Stimulated activated CD4-positive, alpha-beta T cell treated with anti-CD3 and anti-CD28 coated beads, Interleukin-4, amount 100 ng/mL, for 48 hours (primary cell): ENCODE data around the gene GAREM2.

ENCODE experiments used
- DNase-seq, 2 donors: peaks; one replicate each; pipeline ENCODE4 v3.0.0-alpha.2; 2020; ENCODE audit warnings: low read depth in 2 of 2

Gene GAREM2

DNA sequence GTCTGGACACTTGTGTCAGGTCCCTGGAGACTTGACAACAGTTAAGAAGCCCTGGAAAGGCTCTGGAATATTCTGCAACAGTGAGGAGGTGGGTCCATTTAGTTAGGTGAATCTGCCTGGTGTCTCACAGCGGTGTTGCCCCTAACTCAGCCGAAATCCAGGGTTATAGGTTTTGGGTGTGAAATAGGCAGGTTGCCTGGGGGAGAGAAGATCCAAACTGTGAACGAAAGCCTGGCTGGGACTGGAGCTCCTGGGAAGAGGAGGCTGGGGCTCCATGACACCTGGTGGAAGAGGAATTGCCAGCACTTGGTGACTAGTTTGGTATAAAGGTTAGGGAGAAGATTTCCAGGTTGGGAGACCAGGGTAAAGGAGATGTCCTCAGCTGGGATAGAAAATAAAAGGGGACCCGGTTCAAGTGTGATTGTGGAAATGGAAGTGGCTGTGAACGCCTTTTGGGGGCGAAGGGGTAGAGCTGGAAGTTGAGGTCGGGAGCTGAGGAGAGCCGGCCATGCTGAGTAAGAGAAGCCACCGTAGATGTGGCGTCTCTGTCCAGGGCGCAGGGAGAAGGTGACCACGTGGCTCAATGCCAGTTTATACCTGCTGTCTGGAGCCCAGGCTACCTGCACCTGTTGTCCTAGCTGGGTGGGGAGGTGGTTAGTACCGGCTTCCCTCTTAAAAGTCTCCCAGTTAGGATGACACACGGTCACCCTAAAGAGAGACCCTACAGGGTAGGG is 3.0 kb upstream of the GAREM2 start:
- no peak for DNase-seq

DNA sequence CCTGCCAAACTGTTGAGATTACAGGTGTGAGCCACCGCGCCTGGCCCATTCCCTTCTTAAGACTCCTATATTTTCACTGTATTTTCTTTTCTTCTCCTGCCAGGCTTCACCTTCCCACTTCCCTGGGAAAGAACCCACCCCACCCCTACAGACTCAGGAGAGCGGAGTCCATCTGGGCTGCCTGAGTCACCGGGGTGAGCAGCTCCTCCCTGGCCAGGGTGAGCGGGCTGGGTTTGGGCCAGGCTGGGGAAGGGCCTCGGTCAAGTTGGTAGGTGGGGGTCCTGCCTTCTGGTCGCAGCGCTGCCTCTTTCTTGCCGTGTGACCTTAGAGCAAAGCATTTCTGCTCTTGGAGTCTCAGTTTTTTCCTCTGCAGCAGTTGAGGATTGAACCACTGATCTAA is 2.1 kb upstream of the GAREM2 start:
- DNase-seq = no peak

GRCh38 chr2:26172189-26172870 is 558 bp upstream of the GAREM2 start:
- DNase-seq = no peak

GRCh38 chr2:26173776-26174482 is 1.0 kb downstream of the GAREM2 start:
- DNase-seq = no peak

DNA sequence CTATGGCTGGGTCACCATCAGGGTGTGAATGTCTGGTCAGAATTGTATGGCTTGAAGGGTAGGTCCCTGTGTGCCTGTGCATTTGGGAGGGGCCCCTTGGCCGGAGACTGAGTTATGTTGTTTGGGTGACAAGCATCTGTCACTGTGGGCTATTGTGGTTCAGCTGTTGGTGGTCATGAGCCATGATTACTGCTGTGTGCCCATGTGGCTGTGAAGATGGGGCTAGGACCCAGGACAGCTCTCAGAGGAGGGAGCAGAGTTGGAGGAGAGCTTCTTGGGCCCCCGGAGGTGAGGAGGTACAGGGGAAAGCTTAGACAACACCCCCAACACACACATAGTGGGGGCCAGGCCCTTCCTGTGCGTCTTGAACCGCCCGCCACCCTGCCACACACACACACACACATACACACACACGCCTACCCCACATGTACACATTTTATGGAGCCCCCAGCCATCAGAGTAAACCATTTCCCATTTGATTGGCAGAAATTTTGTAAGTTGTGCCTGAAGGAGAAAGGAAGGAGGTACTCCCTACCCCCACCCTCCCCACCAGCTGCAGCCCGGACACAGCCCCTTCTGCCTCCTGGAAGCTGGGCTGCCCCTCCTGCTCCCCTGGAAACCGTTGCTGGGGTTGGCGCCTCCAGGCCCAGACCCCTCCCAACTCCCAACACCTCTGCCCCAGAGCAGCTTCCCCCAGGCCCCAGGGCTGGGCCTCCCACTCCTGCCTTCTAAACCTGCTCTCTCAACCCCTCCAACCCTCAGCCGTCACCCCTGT is 2.0 kb downstream of the GAREM2 start:
- no peak for DNase-seq

- DNase-seq = no peak
Measured at GRCh38 chr2:26175466-26176278, 2.8 kb downstream of the GAREM2 start.

DNA sequence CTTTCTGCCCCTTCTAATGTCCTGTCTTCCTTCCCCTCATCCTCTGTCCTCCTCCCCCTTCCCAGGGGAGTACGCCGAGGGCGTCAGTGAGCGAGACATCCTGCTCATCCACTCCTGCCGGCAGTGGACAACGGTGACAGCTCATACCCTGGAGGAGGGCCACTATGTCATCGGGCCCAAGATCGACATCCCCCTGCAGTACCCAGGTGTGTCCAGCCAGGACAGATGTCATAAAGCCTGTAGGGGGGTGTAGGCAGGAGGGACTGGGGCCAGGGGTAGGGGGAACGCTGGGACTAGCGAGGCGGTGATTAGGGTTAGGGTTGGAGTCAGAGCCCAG is 3.4 kb downstream of the GAREM2 start:
- no peak for DNase-seq

GRCh38 chr2:26177122-26177521 is 4.2 kb downstream of the GAREM2 start:
- no peak for DNase-seq

DNA sequence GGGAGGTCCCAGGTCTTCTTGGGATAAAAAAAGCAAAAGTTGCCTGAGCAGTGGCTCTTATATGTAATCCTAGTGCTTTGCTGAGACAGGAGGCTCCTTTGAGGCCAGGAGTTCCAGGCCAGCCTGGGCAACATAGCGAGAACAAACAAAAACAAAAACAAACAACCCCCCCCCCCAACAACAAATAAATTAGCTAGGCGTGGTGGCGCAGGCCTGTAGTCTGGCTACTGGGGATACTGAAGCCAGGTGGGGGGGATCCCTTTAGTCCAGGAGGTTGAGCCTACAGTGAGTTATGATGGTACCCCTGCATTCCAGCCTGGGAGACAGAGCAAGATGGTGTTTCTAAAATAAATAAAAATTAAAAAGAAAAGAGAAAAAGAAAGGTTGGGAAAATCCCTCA is 5.4 kb downstream of the GAREM2 start:
- DNase-seq = no peak

DNA sequence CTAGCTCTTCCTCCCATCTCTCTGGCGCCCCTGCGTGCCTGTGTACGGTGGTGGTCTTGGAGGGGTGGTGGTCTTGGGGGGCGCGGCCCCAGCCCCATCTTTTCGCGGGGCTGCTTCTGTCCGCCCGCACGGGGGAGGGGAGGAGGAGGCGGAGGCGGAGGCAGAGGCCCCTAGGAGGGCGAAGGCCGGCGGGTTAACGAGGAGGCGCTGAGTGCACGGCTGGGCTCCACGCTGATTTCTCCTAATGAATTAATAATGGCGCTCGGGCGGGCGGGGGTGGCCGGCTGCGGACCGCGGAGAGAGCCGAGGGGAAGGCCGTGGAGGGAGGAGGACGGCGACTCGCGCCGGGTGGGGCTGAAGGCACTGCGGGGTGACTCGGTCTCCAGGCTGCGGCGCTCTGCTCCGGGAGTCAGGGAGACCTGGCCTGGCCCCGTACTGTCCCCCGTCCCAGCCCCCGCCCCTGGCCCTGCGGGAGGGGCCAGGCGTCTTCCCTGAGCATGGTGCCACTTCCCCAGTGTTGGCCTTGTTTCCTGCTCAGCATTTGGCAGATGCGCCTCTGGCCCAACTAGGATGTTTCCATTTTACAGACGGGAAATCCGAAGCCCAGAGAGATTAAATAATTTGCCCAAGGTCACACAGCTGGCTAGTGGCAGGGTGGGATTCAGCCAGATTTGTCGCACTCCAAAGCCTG is 6.0 kb downstream of the GAREM2 start:
- no peak for DNase-seq

DNA sequence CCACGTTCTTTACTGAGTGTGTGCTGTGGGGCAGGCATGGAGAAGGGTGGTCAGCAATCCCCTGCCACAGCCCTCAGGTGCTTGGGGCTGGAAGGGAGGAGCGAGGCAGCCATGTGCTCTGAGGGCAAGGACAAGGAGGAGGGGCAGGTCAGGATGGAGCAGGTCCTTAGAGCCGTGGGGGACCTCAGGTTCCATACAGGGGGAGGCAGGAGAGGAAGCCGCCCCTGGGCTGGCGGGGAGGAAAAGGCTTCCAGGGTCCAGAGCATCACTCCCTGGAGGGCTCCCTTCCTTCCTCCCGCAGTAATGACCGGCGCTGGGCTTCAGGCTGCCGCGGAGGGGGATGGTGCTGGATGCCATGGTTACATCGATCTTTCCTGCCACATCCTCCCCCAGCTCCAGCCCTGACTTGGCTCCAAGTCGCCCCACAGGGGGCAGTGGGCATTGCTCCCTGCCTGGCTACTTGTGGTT is 6.6 kb downstream of the GAREM2 start:
- DNase-seq = no peak

DNA sequence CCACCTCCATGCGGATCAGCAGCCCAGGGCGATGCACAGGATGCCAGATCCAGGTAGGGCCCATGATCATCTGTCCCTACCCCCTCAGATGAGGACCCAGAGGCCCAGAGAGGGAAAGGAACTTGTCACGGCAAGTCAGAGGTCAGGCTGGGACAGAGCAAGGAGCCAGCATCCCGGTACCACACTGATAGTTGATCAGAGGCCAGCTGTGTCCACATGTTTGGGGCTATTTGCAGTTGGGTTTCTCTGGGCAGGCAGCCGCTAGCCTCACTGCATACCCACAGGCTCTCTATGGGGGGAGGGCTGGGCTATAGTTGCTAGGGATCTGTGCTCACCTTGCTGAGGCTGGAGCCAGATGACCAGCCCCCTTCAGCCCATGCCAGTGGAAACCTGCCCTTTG is 9.6 kb downstream of the GAREM2 start:
- DNase-seq = no peak

GRCh38 chr2:26182887-26183630 is 10.2 kb downstream of the GAREM2 start:
- DNase-seq = no peak

GRCh38 chr2:26184121-26184520 is 11.2 kb downstream of the GAREM2 start:
- DNase-seq = no peak

DNA sequence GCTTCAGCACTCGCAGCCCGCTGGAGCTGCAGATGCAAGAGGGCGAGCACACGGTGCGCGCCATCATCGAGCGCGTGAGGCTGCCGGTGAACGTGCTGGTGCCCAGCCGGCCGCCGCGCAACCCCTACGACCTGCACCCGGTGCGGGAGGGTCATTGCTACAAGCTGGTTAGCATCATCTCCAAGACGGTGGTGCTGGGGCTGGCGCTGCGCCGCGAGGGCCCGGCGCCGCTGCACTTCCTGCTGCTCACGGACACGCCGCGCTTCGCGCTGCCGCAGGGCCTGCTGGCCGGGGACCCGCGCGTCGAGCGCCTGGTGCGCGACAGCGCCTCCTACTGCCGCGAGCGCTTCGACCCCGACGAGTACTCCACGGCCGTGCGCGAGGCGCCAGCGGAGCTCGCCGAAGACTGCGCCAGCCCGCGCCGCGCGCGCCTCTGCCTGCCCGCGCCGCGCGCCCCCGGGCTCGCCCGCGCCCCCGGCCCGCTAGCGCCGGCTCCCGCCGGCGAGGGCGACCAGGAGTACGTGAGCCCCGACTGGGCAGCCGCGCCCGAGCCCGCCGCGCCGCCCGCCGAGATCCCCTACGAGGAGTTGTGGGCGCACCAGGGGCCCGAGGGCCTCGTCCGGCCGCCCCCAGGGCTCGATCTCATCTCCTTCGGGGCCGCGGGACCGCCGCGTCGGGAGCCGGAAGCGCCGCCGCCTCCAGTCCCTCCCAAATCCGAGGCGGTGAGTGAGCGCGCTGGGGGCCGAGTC is 11.8 kb downstream of the GAREM2 start:
- DNase-seq = peak; percentile 78 to 79

DNA sequence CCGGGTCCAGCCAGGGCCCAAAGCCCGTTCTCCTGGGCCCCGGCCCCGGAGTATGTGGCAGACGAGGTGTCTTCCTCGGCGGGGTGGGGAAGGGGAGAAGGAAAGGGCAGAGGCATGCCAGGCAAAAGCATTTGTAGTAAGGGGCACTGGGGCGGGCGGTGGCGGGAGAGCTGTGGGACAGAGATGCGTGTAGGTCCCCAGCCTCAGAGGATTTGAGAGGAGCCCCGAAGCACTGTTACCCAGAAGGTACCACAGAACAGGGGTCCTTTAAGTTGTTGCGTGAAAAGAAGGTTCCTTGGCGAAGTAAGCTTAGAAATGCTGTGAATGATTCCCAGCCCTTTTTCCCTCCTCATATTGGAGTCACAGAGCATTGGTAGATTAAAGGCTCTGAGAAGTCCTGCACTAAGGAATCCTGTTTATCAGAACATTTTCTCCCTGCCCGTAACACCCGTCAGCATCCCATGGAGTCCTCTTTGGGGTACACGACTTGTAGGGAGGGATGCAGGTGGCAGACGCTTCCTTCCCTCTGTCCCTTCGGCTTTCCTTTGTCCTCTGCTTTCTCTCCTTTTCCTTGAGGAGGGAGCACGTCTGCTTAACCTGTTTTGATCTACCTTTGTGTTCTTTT is 12.5 kb downstream of the GAREM2 start:
- no peak for DNase-seq

DNA sequence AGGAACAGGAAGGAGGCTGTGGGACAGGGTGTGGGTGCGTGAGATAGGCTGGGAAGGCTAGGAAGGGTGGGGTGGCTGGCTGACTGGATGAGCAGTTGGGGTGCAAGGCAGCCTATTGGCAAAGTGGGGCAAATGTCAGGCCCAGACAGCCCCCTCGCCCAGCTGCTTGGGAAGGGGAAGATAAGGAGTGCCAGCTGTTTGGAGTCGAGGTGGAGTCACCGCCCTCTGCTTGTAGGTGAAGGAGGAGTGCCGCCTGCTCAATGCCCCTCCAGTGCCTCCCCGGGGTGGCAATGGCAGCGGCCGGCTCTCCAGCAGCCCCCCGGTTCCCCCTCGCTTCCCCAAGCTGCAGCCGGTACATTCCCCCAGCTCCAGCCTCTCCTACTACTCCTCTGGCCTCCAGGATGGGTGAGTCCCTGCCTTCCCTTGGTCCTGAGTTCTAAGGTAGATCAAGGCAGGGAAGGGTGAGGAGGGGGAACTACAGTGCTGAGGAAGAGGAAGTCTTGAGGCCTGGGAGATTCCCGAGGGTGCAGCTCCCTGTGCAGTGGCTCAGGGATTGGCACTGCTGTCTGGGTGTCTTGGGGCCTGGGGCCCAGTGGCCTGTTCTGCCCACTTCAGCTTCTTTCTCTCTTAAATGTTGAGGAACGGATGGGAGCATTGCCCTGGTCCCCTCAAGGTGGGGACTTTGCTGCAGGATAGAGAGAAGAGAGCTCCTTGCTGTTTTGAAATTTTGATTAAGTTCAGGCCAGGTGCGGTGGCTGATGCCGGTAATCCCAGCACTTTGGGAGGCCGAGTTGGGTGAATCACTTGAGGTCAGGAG is 13.3 kb downstream of the GAREM2 start:
- DNase-seq = no peak

- DNase-seq = no peak
Measured at GRCh38 chr2:26187114-26187513, 14.2 kb downstream of the GAREM2 start.
